GM12873 (cell line): ENCODE measurements around the gene CDK4.

Experiments used
- CTCF ChIP-seq: IDR thresholded peaks from 2 replicates; pipeline ENCODE4 v1.5.1; 2012; ENCODE audit warnings: low read depth, mild to moderate bottlenecking, moderate library complexity, low read length, control low read depth; ENCODE audit not compliant: insufficient read depth; ENCODE audit errors: missing control alignments

The CDK4 gene

GRCh38 chr12:57730336-57731067 lies 21.6 kb downstream of the CDK4 start:
- TF ChIP-seq CTCF, result no peak

- no peak for TF ChIP-seq CTCF
Observed at GRCh38 chr12:57729321-57729844, 22.7 kb downstream of the CDK4 start.

GRCh38 chr12:57727758-57728395 lies 24.2 kb downstream of the CDK4 start:
- TF ChIP-seq CTCF, result no peak

- TF ChIP-seq CTCF, result no peak
Observed at GRCh38 chr12:57726884-57727757, 25.0 kb downstream of the CDK4 start.

GRCh38 chr12:57726151-57726883 lies 25.8 kb downstream of the CDK4 start:
- peak; percentile 34 for TF ChIP-seq CTCF

GRCh38 chr12:57725851-57726150 lies 26.3 kb downstream of the CDK4 start:
- no peak for TF ChIP-seq CTCF
